Endothelial cell of umbilical vein (primary cell): Measurements from ENCODE around the gene MYF6. TPM values are rescaled to one million over a fixed set of nuclear protein-coding genes. Genes with fewer than 3 reads are reported as not detected.

Experiments used
- BruUV-seq: library from RNA; stranded (reverse); fragments of 400-500 nt; replicated peaks from 2 replicates; lab custom pipeline; 2021; lab: Mats Ljungman, UMichigan
- CTCF ChIA-PET: fragments of 300-600, 350-600 bp; sonication (Branson Sonifier 250); formaldehyde crosslinking; loops from one replicate; lab custom pipeline; 2021; ENCODE audit warnings: antibody characterized with exemption, inconsistent platforms; lab: Charles Lee
- POLR2A ChIA-PET: fragments of 300-600, 350-600 bp; sonication (Branson Sonifier 250); formaldehyde crosslinking; loops from one replicate; lab custom pipeline; 2021; ENCODE audit warnings: antibody characterized with exemption, inconsistent platforms; lab: Charles Lee
- DNase-seq: peaks from one replicate; pipeline ENCODE4 v3.0.0-alpha.2; 2011; ENCODE audit warnings: low read depth, low spot score
- FAIRE-seq: peaks from 2 replicates; lab custom pipeline; 2011; peaks lifted over from hg19 to GRCh38; lab: Jason Lieb, UNC
- H2AFZ ChIP-seq: 2 replicates; pipeline ENCODE4 v1.6.0; 2012; ENCODE audit warnings: low read depth, low read length, control low read depth, inconsistent platforms
- H3K27ac ChIP-seq: 2 replicates; pipeline ENCODE4 v1.5.1; 2011; ENCODE audit warnings: low read depth, mild to moderate bottlenecking, control low read depth, low read length, moderate library complexity; ENCODE audit not compliant: insufficient read depth
- H3K27me3 ChIP-seq, 2 experiments: 2 replicates each; pipeline versions ENCODE4 v1.6.0 to v1.6.1; 2011; ENCODE audit warnings: low read length in 2 of 2, mixed read lengths in 1 of 2; ENCODE audit not compliant: control insufficient read depth in 2 of 2, insufficient read depth in 2 of 2
- H3K36me3 ChIP-seq, 2 experiments: 2 replicates in 1 of 2; 3 replicates in 1 of 2; pipeline ENCODE4 v1.5.1; 2011; ENCODE audit warnings: low read length in 2 of 2, mild to moderate bottlenecking in 1 of 2, moderate library complexity in 1 of 2; ENCODE audit not compliant: control insufficient read depth in 2 of 2, insufficient read depth in 2 of 2; ENCODE audit errors: extremely low read depth in 1 of 2
- H3K4me1 ChIP-seq: 3 replicates; pipeline ENCODE4 v1.5.1; 2011; ENCODE audit warnings: mild to moderate bottlenecking, low read length; ENCODE audit not compliant: control insufficient read depth, insufficient read depth; ENCODE audit errors: extremely low read depth
- H3K4me2 ChIP-seq: 2 replicates; pipeline ENCODE4 v1.6.1; 2011; ENCODE audit warnings: low read length, control low read depth, mixed read lengths; ENCODE audit not compliant: insufficient read depth
- H3K4me3 ChIP-seq, 3 experiments: fragments of 200-600 bp in 1 of 3; sonication (generic), shearing (Covaris generic) in 1 of 3; replicated peaks in 1 of 3; 2 replicates each; pipeline ENCODE4 v1.5.1; 2011 to 2016; ENCODE audit warnings: control low read depth in 3 of 3, low read length in 3 of 3, mild to moderate bottlenecking in 2 of 3, inconsistent platforms in 1 of 3, low read depth in 1 of 3, moderate library complexity in 1 of 3; ENCODE audit not compliant: insufficient read depth in 1 of 3
- H3K79me2 ChIP-seq: 2 replicates; pipeline ENCODE4 v1.6.0; 2012; ENCODE audit warnings: low read length, inconsistent platforms; ENCODE audit not compliant: control insufficient read depth, insufficient read depth
- H3K9ac ChIP-seq: replicated peaks from 2 replicates; pipeline ENCODE3; 2011; ENCODE audit warnings: low read length, control low read depth; ENCODE audit not compliant: insufficient read depth; ENCODE audit errors: extremely low read depth
- H3K9me1 ChIP-seq: replicated peaks from 3 replicates; pipeline ENCODE4 v1.6.0; 2011; ENCODE audit warnings: mild to moderate bottlenecking, low read length; ENCODE audit not compliant: control insufficient read depth, insufficient read depth; ENCODE audit errors: extremely low read depth
- H3K9me3 ChIP-seq: replicated peaks from 2 replicates; pipeline ENCODE4 v1.5.1; 2012; ENCODE audit warnings: low read length, inconsistent platforms; ENCODE audit not compliant: control insufficient read depth, insufficient read depth
- H4K20me1 ChIP-seq: replicated peaks from 2 replicates; pipeline ENCODE3; 2011; ENCODE audit warnings: mild to moderate bottlenecking, low read length; ENCODE audit not compliant: control insufficient read depth, insufficient read depth; ENCODE audit errors: extremely low read depth
- EZH2 ChIP-seq: IDR thresholded peaks from 2 replicates; pipeline ENCODE4 v1.6.1; 2012; ENCODE audit warnings: borderline replicate concordance, low read depth, mild to moderate bottlenecking, moderate library complexity, low read length, inconsistent platforms; ENCODE audit not compliant: severe bottlenecking
- FOS ChIP-seq: IDR thresholded peaks from 2 replicates; pipeline ENCODE4 v1.6.1; 2011; ENCODE audit warnings: mild to moderate bottlenecking, low read length, moderate library complexity, borderline replicate concordance; ENCODE audit not compliant: insufficient read depth
- GATA2 ChIP-seq: IDR thresholded peaks from 2 replicates; pipeline ENCODE4 v1.7.0; 2011; ENCODE audit warnings: low read depth, mild to moderate bottlenecking, moderate library complexity, mixed read lengths, low read length; ENCODE audit not compliant: insufficient read length, insufficient read depth
- JUN ChIP-seq: IDR thresholded peaks from 2 replicates; pipeline ENCODE4 v1.6.1; 2011; ENCODE audit warnings: borderline replicate concordance, low read depth; ENCODE audit not compliant: insufficient read length, insufficient read depth
- MAX ChIP-seq: IDR thresholded peaks from 2 replicates; pipeline ENCODE4 v1.6.1; 2011; ENCODE audit not compliant: insufficient read depth, insufficient read length
- MYC ChIP-seq: IDR thresholded peaks from one replicate; pipeline ENCODE4 v1.6.1; 2011; ENCODE audit warnings: mild to moderate bottlenecking, low read depth, low read length
- POLR2A ChIP-seq: IDR thresholded peaks from 2 replicates; pipeline ENCODE4 v1.6.1; 2012; ENCODE audit warnings: low read depth, mild to moderate bottlenecking, control low read depth, low read length
- POLR2AphosphoS5 ChIP-seq: IDR thresholded peaks from 2 replicates; pipeline ENCODE4 v1.6.1; 2012; ENCODE audit warnings: low read depth, mild to moderate bottlenecking, control low read depth, low read length, moderate library complexity; ENCODE audit not compliant: insufficient read depth
- dilution Hi-C: fragments of 300-500 bp; cut with MboI; formaldehyde crosslinking; loops from one replicate; pipeline ENCODE4 v1.15.0; 2019; ENCODE audit warnings: low sequenced_read_pairs; ENCODE audit not compliant: extremely low pct_ligation_motif_present
- intact Hi-C: fragments of 100-400 bp; cut with micrococcal nuclease; formaldehyde crosslinking; loops from one replicate; pipeline ENCODE4 v1.10.0; 2022
- polyA plus RNA-seq, 4 experiments: library from polyadenylated mRNA; depleted of rRNA in 3 of 4; stranded (reverse) in 3 of 4; unstranded in 1 of 4; fragments of >200 nt; gene quantifications; 2 replicates each; pipeline versions ENCODE4 v1.2.1 to v1.2.3, GENCODE V29; 2011 to 2012; ENCODE audit warnings: missing spikeins in 1 of 4
- total RNA-seq: library from RNA; stranded (reverse); gene quantifications from 2 replicates; pipeline ENCODE4 v1.2.3, GENCODE V29; 2021
- TF ChIP-seq, protein P1 (sequence below), 2 donors: IDR thresholded peaks; 1 replicate in 1 of 2; 2 replicates in 1 of 2; pipeline ENCODE4 v1.5.1; 2011; ENCODE audit warnings: low read length in 2 of 2, mild to moderate bottlenecking in 2 of 2, moderate library complexity in 2 of 2, control low read depth in 1 of 2, inconsistent platforms in 1 of 2, low read depth in 1 of 2; ENCODE audit not compliant: insufficient read depth in 1 of 2; ENCODE audit errors: extremely low read depth in 1 of 2

MYF6 gene
- total and polyA plus RNA-seq, 2 donors (not counting 3 experiments of a cell fraction or from before 2014, with no cell fraction given), result not detected

- Histone ChIP-seq H3K4me2 (no peak overlapping the region), H3K36me3 (no peaks in the 10 kb centered on the region), H3K9me1 (no peaks in the 10 kb centered on the region), H3K27ac (no peak overlapping the region), H4K20me1 (no peaks in the 10 kb centered on the region), H2AFZ (no peak overlapping the region), H3K79me2 (no peaks in the 10 kb centered on the region), H3K9me3 (no peaks in the 10 kb centered on the region), H3K4me3 (no peak overlapping the region), H3K4me1 (no peaks in the 10 kb centered on the region), H3K27me3 (no peaks in the 10 kb centered on the region), H3K9ac (no peak overlapping the region)
- POLR2A ChIA-PET, result no interaction called here
- no peak for DNase-seq
- CTCF ChIA-PET, result interaction anchor here (1.3 kb wide), 1 partner anchor 11 kb away, joined by 4 read pairs; no protein-coding TSS in a partner anchor
- FAIRE-seq, result no peak
- BruUV-seq, result no TSS peak
- TF ChIP-seq POLR2AphosphoS5 (no peak), EZH2 (no peak), FOS (no peak), GATA2 (no peak), POLR2A (no peak), MAX (no peak), MYC (no peak), JUN (no peak)
- TF ChIP-seq, protein P1, sequence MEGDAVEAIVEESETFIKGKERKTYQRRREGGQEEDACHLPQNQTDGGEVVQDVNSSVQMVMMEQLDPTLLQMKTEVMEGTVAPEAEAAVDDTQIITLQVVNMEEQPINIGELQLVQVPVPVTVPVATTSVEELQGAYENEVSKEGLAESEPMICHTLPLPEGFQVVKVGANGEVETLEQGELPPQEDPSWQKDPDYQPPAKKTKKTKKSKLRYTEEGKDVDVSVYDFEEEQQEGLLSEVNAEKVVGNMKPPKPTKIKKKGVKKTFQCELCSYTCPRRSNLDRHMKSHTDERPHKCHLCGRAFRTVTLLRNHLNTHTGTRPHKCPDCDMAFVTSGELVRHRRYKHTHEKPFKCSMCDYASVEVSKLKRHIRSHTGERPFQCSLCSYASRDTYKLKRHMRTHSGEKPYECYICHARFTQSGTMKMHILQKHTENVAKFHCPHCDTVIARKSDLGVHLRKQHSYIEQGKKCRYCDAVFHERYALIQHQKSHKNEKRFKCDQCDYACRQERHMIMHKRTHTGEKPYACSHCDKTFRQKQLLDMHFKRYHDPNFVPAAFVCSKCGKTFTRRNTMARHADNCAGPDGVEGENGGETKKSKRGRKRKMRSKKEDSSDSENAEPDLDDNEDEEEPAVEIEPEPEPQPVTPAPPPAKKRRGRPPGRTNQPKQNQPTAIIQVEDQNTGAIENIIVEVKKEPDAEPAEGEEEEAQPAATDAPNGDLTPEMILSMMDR (IDR thresholded peaks at IDR 0.05; ENCODE audit: extremely low read depth in 1 of 2, insufficient read depth in 1 of 2, low read depth in 1 of 2, low read length in 2 of 2), result no peak
- intact Hi-C loops (no loop called here), dilution Hi-C loops (no loop called here)
Measured at GRCh38 chr12:80721326-80721725, 13.9 kb downstream of the MYF6 start.
